Activated CD4-positive, alpha-beta T cell treated with anti-CD3 and anti-CD28 coated beads, Interleukin-2, amount 10 ng/mL, durations not matched to agents 7 days and 5 days (primary cell): ENCODE results near the gene GABRA4. TPM values are rescaled to one million over a fixed set of nuclear protein-coding genes. Genes with fewer than 3 reads are reported as not detected.

Experiments used
- CTCF ChIA-PET: fragments of 350-600 bp; sonication (Branson Sonifier 250); formaldehyde crosslinking; loops from one replicate; lab custom pipeline; 2021; ENCODE audit warnings: antibody characterized with exemption; lab: Charles Lee
- POLR2A ChIA-PET: fragments of 350-600 bp; sonication (Branson Sonifier 250); formaldehyde crosslinking; loops from one replicate; lab custom pipeline; 2021; ENCODE audit warnings: antibody characterized with exemption; lab: Charles Lee
- DNase-seq: peaks from one replicate; pipeline ENCODE4 v3.0.0-alpha.2; 2020
- H3K27ac Mint-ChIP-seq: one replicate; pipeline ENCODE4 v1.8.0; 2021; ENCODE audit warnings: mild to moderate bottlenecking, moderate library complexity, mixed read lengths
- H3K27me3 Mint-ChIP-seq: one replicate; pipeline ENCODE4 v1.8.0; 2021; ENCODE audit warnings: mixed read lengths
- H3K36me3 Mint-ChIP-seq: one replicate; pipeline ENCODE4 v1.8.0; 2021; ENCODE audit warnings: low read depth, mixed read lengths
- H3K4me1 Mint-ChIP-seq: one replicate; pipeline ENCODE4 v1.8.0; 2021; ENCODE audit warnings: mixed read lengths
- H3K4me3 Mint-ChIP-seq: one replicate; pipeline ENCODE4 v1.8.0; 2021; ENCODE audit warnings: mild to moderate bottlenecking, moderate library complexity, mixed read lengths
- H3K9me3 Mint-ChIP-seq: one replicate; pipeline ENCODE4 v1.8.0; 2021; ENCODE audit warnings: mixed read lengths
- total RNA-seq, 2 experiments: library from RNA; stranded (reverse); gene quantifications; one replicate each; pipeline ENCODE4 v1.2.3, GENCODE V29; 2021

Gene GABRA4
- total RNA-seq, 2 experiments from 2014 or later: not detected

GRCh38 chr4:46944345-46944744, 49.0 kb downstream of the GABRA4 start:
- Mint-ChIP-seq H3K27ac (no peak overlapping the region), H3K27me3 (no peaks in the 10 kb centered on the region), H3K36me3 (no peaks in the 10 kb centered on the region), H3K4me3 (no peak overlapping the region), H3K9me3 (no peaks in the 10 kb centered on the region), H3K4me1 (no peaks in the 10 kb centered on the region)
- ChIA-PET POLR2A (no interaction called here), CTCF (no interaction called here)
- DNase-seq: no peak

GRCh38 chr4:46937493-46937892, 55.9 kb downstream of the GABRA4 start:
- H3K4me1 Mint-ChIP-seq: no peaks in the 10 kb centered on the region
- no peak for DNase-seq
- CTCF ChIA-PET: no interaction called here
- no peaks in the 10 kb centered on the region for H3K9me3 Mint-ChIP-seq
- no peak overlapping the region for H3K27ac Mint-ChIP-seq
- H3K4me3 Mint-ChIP-seq: no peak overlapping the region
- no peaks in the 10 kb centered on the region for H3K36me3 Mint-ChIP-seq
- POLR2A ChIA-PET: no interaction called here
- H3K27me3 Mint-ChIP-seq: no peaks in the 10 kb centered on the region

GRCh38 chr4:46934726-46935125, 58.7 kb downstream of the GABRA4 start:
- no peaks in the 10 kb centered on the region for H3K9me3 Mint-ChIP-seq
- no peak for DNase-seq
- ChIA-PET POLR2A (no interaction called here), CTCF (no interaction called here)
- no peaks in the 10 kb centered on the region for H3K36me3 Mint-ChIP-seq
- peaks cover 3% of the 10 kb centered on the region for H3K27me3 Mint-ChIP-seq
- H3K4me3 Mint-ChIP-seq: no peak overlapping the region
- no peaks in the 10 kb centered on the region for H3K4me1 Mint-ChIP-seq
- H3K27ac Mint-ChIP-seq: no peak overlapping the region

GRCh38 chr4:46933686-46934085, 59.7 kb downstream of the GABRA4 start:
- POLR2A ChIA-PET: no interaction called here
- H3K36me3 Mint-ChIP-seq: no peaks in the 10 kb centered on the region

GRCh38 chr4:46931981-46932380, 61.4 kb downstream of the GABRA4 start:
- CTCF ChIA-PET: interaction anchor here (0.7 kb wide), 1 partner anchor 14 kb away, joined by 3 read pairs; no protein-coding TSS in a partner anchor
- peak; percentile 8 for DNase-seq
- H3K4me3 Mint-ChIP-seq: no peak overlapping the region
- H3K4me1 Mint-ChIP-seq: no peaks in the 10 kb centered on the region
- POLR2A ChIA-PET: no interaction called here
- H3K27me3 Mint-ChIP-seq: peaks cover 3% of the 10 kb centered on the region
- H3K9me3 Mint-ChIP-seq: no peaks in the 10 kb centered on the region
- no peaks in the 10 kb centered on the region for H3K36me3 Mint-ChIP-seq
- no peak overlapping the region for H3K27ac Mint-ChIP-seq

More at GRCh38 chr4:46933686-46934085, 59.7 kb downstream of the GABRA4 start:
- CTCF ChIA-PET: no interaction called here
- no peak for DNase-seq
- no peak overlapping the region for H3K27ac Mint-ChIP-seq
- H3K4me1 Mint-ChIP-seq: no peaks in the 10 kb centered on the region
- H3K9me3 Mint-ChIP-seq: no peaks in the 10 kb centered on the region
- H3K27me3 Mint-ChIP-seq: peaks cover 3% of the 10 kb centered on the region
- H3K4me3 Mint-ChIP-seq: no peak overlapping the region

GRCh38 chr4:46930891-46931290, 62.5 kb downstream of the GABRA4 start:
- no peaks in the 10 kb centered on the region for H3K36me3 Mint-ChIP-seq
- H3K9me3 Mint-ChIP-seq: no peaks in the 10 kb centered on the region
- H3K27me3 Mint-ChIP-seq: peaks cover 7% of the 10 kb centered on the region
- H3K4me3 Mint-ChIP-seq: no peak overlapping the region
- H3K27ac Mint-ChIP-seq: no peak overlapping the region
- POLR2A ChIA-PET: no interaction called here
- CTCF ChIA-PET: no interaction called here
- H3K4me1 Mint-ChIP-seq: no peaks in the 10 kb centered on the region
- DNase-seq: no peak

- H3K27me3 Mint-ChIP-seq: peaks cover 7% of the 10 kb centered on the region
- no peak overlapping the region for H3K4me3 Mint-ChIP-seq
- H3K36me3 Mint-ChIP-seq: no peaks in the 10 kb centered on the region
- no peaks in the 10 kb centered on the region for H3K9me3 Mint-ChIP-seq
- H3K27ac Mint-ChIP-seq: no peak overlapping the region
- ChIA-PET POLR2A (no interaction called here), CTCF (no interaction called here)
- no peaks in the 10 kb centered on the region for H3K4me1 Mint-ChIP-seq
- no peak for DNase-seq
Observed at GRCh38 chr4:46927201-46927600, 66.2 kb downstream of the GABRA4 start.

- POLR2A ChIA-PET: no interaction called here
- CTCF ChIA-PET: no interaction called here
- no peak overlapping the region for H3K27ac Mint-ChIP-seq
- no peaks in the 10 kb centered on the region for H3K9me3 Mint-ChIP-seq
- no peaks in the 10 kb centered on the region for H3K4me1 Mint-ChIP-seq
- no peak for DNase-seq
- H3K27me3 Mint-ChIP-seq: peaks cover 4% of the 10 kb centered on the region
- no peak overlapping the region for H3K4me3 Mint-ChIP-seq
- no peaks in the 10 kb centered on the region for H3K36me3 Mint-ChIP-seq
Observed at GRCh38 chr4:46924789-46925529, 68.4 kb downstream of the GABRA4 start.

GRCh38 chr4:46922205-46922604, 71.2 kb downstream of the GABRA4 start:
- Mint-ChIP-seq H3K4me1 (no peaks in the 10 kb centered on the region), H3K4me3 (no peak overlapping the region), H3K9me3 (no peaks in the 10 kb centered on the region), H3K27me3 (peaks cover 4% of the 10 kb centered on the region), H3K27ac (no peak overlapping the region), H3K36me3 (no peaks in the 10 kb centered on the region)
- DNase-seq: no peak
- POLR2A ChIA-PET: no interaction called here
- CTCF ChIA-PET: no interaction called here

- CTCF ChIA-PET: interaction anchor here (0.9 kb wide), 1 partner anchor 9 kb away, joined by 3 read pairs; no protein-coding TSS in a partner anchor
- Mint-ChIP-seq H3K9me3 (peaks cover 4% of the 10 kb centered on the region), H3K4me3 (no peak within 1 kb of the TSS), H3K36me3 (no peaks in the 10 kb centered on the region), H3K27me3 (no peaks in the 10 kb centered on the region), H3K27ac (no peak within 1 kb of the TSS), H3K4me1 (no peaks in the 10 kb centered on the region)
- POLR2A ChIA-PET: no interaction called here
- no peak for DNase-seq
Observed at GRCh38 chr4:46909078-46909477, 84.3 kb downstream of the GABRA4 start, which contains the start of gene COX7B2. Gene COX7B2 (minus strand): TSS chr4:46909245. CDS start chr4:46735192, 174,053 bp downstream.

GRCh38 chr4:46908148-46908547, 85.2 kb downstream of the GABRA4 start:
- Mint-ChIP-seq H3K4me3 (no peak overlapping the region), H3K4me1 (no peaks in the 10 kb centered on the region), H3K36me3 (no peaks in the 10 kb centered on the region), H3K9me3 (peaks cover 4% of the 10 kb centered on the region), H3K27ac (no peak overlapping the region), H3K27me3 (no peaks in the 10 kb centered on the region)
- ChIA-PET CTCF (interaction anchor here (0.7 to 0.9 kb wide), 2 partner anchors 10 to 635 kb away, joined by 3 read pairs; no protein-coding TSS in a partner anchor), POLR2A (no interaction called here)
- DNase-seq: no peak

GRCh38 chr4:46900082-46900481, 93.3 kb downstream of the GABRA4 start:
- POLR2A ChIA-PET: no interaction called here
- no peak overlapping the region for H3K4me3 Mint-ChIP-seq
- H3K36me3 Mint-ChIP-seq: no peaks in the 10 kb centered on the region
- H3K4me1 Mint-ChIP-seq: no peaks in the 10 kb centered on the region
- CTCF ChIA-PET: no interaction called here
- DNase-seq: no peak
- no peaks in the 10 kb centered on the region for H3K27me3 Mint-ChIP-seq
- H3K9me3 Mint-ChIP-seq: no peaks in the 10 kb centered on the region
- no peak overlapping the region for H3K27ac Mint-ChIP-seq

- Mint-ChIP-seq H3K36me3 (no peaks in the 10 kb centered on the region), H3K4me3 (no peak overlapping the region)
Observed at GRCh38 chr4:46894826-46895225, 98.6 kb downstream of the GABRA4 start.

More at GRCh38 chr4:46894826-46895225, 98.6 kb downstream of the GABRA4 start:
- no peak overlapping the region for H3K27ac Mint-ChIP-seq
- no peaks in the 10 kb centered on the region for H3K27me3 Mint-ChIP-seq
- DNase-seq: no peak
- H3K9me3 Mint-ChIP-seq: no peaks in the 10 kb centered on the region
- no peaks in the 10 kb centered on the region for H3K4me1 Mint-ChIP-seq
- POLR2A ChIA-PET: no interaction called here
- CTCF ChIA-PET: no interaction called here
